GM11168 (cell line): ENCODE results near the gene DCK.

Experiments
- in situ Hi-C: fragments of 300-500 bp; cut with MboI; formaldehyde crosslinking; loops from one replicate; pipeline ENCODE4 v1.12.0; 2022; ENCODE audit warnings: low sequenced_read_pairs; ENCODE audit not compliant: unreplicated experiment

The DCK gene

GRCh38 chr4:70993181-70994068 lies at the start of gene DCK:
Gene DCK (plus strand): TSS chr4:70993649. CDS start chr4:70993836, 187 bp downstream.
- in situ Hi-C loops, result no loop called here

- in situ Hi-C loops, result no loop called here
These were observed 48.4 kb upstream of the DCK start for GRCh38 chr4:70945046-70945445.

GRCh38 chr4:70945452-70946055 lies 47.9 kb upstream of the DCK start:
- in situ Hi-C loops, result no loop called here

- in situ Hi-C loops, result no loop called here
These were observed 46.5 kb upstream of the DCK start for GRCh38 chr4:70946939-70947338.

- in situ Hi-C loops, result no loop called here
These were observed 44.7 kb upstream of the DCK start for GRCh38 chr4:70948665-70949260.

GRCh38 chr4:70954032-70954431 lies 39.4 kb upstream of the DCK start:
- in situ Hi-C loops, result no loop called here

GRCh38 chr4:70956549-70957210 lies 36.8 kb upstream of the DCK start:
- in situ Hi-C loops, result no loop called here

- in situ Hi-C loops, result no loop called here
These were observed 34.8 kb upstream of the DCK start for GRCh38 chr4:70958681-70959080.

GRCh38 chr4:70969076-70969475 lies 24.4 kb upstream of the DCK start:
- in situ Hi-C loops, result no loop called here

- in situ Hi-C loops, result no loop called here
These were observed 17.2 kb upstream of the DCK start for GRCh38 chr4:70976252-70976651.

- in situ Hi-C loops, result no loop called here
These were observed 13.9 kb upstream of the DCK start for GRCh38 chr4:70979445-70980008.

- in situ Hi-C loops, result no loop called here
These were observed 13.3 kb upstream of the DCK start for GRCh38 chr4:70980196-70980595.

GRCh38 chr4:70984106-70984505 lies 9.3 kb upstream of the DCK start:
- in situ Hi-C loops, result no loop called here

- in situ Hi-C loops, result no loop called here
These were observed 8.9 kb upstream of the DCK start for GRCh38 chr4:70984589-70984988.

GRCh38 chr4:70991596-70991995 lies 1.9 kb upstream of the DCK start:
- in situ Hi-C loops, result no loop called here

- in situ Hi-C loops, result no loop called here
These were observed 1.0 kb upstream of the DCK start for GRCh38 chr4:70992391-70992881.

GRCh38 chr4:70994069-70994366 lies 569 bp downstream of the DCK start:
- in situ Hi-C loops, result no loop called here

- in situ Hi-C loops, result no loop called here
These were observed 1.1 kb downstream of the DCK start for GRCh38 chr4:70994387-70995099.

GRCh38 chr4:70996018-70996360 lies 2.5 kb downstream of the DCK start:
- in situ Hi-C loops, result no loop called here

- in situ Hi-C loops, result no loop called here
These were observed 3.6 kb downstream of the DCK start for GRCh38 chr4:70997036-70997435.
